Epithelial cell of proximal tubule (primary cell): ENCODE results near the gene PIK3C2B. TPM values are rescaled to one million over a fixed set of nuclear protein-coding genes. Genes with fewer than 3 reads are reported as not detected.

Experiments used
- DNase-seq: peaks from one replicate; pipeline ENCODE4 v3.0.0-alpha.2; 2011; ENCODE audit warnings: low read depth
- H3K4me3 ChIP-seq: 2 replicates; pipeline ENCODE4 v1.5.1; 2011; ENCODE audit warnings: low read depth, mild to moderate bottlenecking, low read length
- CTCF ChIP-seq: conservative IDR thresholded peaks from 2 replicates; pipeline ENCODE4 v1.5.1; 2012; ENCODE audit warnings: low read depth, mild to moderate bottlenecking, low read length
- total RNA-seq: library from RNA; depleted of rRNA; stranded (reverse); fragments of >200 nt; gene quantifications from 2 replicates; pipeline ENCODE4 v1.2.3, GENCODE V29; 2015

The PIK3C2B gene
- total RNA-seq, 1 donor from 2014 or later: 2.1 TPM

GRCh38 chr1:204514828-204515227 is 20.2 kb upstream of the PIK3C2B start:
- TF ChIP-seq CTCF: no peak
- no peak overlapping the region for H3K4me3 ChIP-seq
- no peak for DNase-seq

- TF ChIP-seq CTCF: no peak
- no peak for DNase-seq
- H3K4me3 ChIP-seq: no peak overlapping the region
Measured at GRCh38 chr1:204513117-204513716, 18.6 kb upstream of the PIK3C2B start.

GRCh38 chr1:204511366-204511765 is 16.8 kb upstream of the PIK3C2B start:
- no peak for DNase-seq
- TF ChIP-seq CTCF: no peak
- H3K4me3 ChIP-seq: no peak overlapping the region

DNA sequence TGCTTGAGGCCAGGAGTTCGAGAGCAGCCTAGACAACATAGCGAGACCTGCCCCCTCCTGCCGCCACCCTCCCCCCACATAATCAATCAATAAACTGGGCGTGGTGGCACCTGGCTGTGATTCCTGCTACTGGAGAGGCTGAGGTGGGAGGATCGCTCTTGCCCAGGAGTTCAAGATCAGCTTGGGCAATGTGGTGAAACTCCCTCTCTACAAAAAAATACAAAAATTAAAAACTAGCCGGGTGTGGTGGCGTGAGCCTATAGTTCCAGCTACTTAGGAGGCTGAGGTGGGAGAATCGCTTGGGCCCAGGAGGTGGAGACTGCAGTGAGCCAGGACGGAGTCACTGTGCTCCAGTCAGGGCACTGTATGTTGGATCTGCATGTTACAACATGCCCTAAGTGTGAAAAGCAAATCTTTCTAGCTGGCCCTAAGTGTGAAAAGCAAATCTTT is 14.6 kb upstream of the PIK3C2B start:
- H3K4me3 ChIP-seq: no peak overlapping the region
- no peak for TF ChIP-seq CTCF
- DNase-seq: no peak

DNA sequence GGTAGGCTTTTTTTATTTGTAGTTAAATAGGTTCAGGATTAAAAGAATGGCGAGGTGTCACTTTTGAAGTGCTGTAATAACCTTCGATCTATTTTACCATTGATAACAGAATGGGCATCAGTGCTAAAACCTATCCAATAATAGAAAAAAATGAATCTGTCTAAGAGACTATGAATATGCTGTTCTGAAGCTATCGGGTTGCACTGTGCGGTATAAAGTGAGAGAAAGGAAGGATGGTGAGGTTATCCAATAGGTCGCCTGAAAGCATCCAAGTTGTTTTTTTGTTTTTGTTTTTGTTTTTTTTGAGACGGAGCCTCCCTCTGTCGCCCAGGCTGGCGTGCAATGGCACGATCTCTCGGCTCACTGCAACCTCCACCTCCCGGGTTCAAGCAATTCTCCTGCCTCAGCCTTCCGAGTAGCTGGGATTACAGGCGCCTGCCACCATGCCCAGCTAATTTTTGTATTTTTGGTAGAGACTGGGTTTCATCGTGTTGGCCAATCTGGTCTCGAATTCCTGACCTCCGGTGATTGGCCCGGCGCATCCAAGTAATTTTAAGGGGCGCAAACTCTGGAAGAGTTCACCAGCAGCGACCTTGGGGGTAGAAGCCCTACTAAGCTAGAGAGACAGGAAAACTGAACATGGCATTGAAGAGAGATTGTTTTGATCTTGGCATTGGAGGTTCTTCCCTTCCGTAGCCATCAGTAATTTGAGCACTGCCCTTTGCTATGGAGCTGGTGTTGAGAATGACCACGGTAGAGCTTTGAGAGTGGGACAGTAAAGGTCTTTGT is 12.9 kb upstream of the PIK3C2B start:
- no peak for TF ChIP-seq CTCF
- DNase-seq: no peak
- peak overlapping the region; percentile 61 for H3K4me3 ChIP-seq

DNA sequence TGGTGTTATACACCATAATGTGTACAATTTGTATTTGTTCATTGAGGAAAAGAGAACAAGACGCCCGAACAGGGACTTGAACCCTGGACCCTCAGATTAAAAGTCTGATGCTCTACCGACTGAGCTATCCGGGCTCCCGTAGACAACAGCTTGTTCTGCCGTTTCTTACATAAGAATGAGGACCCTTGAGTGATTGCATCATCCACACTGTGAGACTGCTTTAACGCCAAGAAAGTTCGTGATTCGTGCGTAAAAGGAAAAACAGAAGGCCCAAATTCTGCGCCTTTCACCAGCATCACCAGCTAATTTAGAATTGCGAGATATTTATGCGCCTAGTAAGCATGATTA is 12.3 kb upstream of the PIK3C2B start:
- DNase-seq: peak; percentile 75
- no peak for TF ChIP-seq CTCF
- H3K4me3 ChIP-seq: peak overlapping the region; percentile 61
